Measurements from ENCODE around the gene ADSS1. TPM values are rescaled to one million over a fixed set of nuclear protein-coding genes. Genes with fewer than 3 reads are reported as not detected.

The ADSS1 gene
- total and polyA plus RNA-seq, 9 donors: 31.3 to 78.5 (median 56.9) TPM

DNA sequence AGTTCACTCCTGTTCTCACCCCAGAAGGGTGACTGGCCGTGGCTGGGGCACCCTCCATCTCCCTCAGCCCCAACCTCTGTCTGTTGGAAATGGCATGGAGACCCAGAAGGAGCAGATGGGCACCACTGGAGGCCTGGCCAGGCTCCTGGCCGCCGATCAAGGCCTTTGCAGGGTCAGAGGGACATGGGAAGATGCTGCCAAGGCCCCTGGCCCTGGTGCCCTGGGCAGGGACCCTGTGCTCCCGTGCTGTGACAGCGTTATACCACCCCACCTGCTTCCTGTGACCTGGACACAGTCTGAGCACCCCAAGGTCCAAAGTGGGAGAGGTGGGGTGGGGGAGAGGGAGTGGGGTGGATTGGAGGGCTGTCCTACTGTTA is 31.1 kb upstream of the ADSS1 start:
- peaks cover 12% of the 10 kb centered on the region for H3K36me3 ChIP-seq (ENCODE audit: control insufficient read depth, insufficient read depth, low read length)
- no peak overlapping the region for H3K4me3 ChIP-seq (ENCODE audit: low read length)

DNA sequence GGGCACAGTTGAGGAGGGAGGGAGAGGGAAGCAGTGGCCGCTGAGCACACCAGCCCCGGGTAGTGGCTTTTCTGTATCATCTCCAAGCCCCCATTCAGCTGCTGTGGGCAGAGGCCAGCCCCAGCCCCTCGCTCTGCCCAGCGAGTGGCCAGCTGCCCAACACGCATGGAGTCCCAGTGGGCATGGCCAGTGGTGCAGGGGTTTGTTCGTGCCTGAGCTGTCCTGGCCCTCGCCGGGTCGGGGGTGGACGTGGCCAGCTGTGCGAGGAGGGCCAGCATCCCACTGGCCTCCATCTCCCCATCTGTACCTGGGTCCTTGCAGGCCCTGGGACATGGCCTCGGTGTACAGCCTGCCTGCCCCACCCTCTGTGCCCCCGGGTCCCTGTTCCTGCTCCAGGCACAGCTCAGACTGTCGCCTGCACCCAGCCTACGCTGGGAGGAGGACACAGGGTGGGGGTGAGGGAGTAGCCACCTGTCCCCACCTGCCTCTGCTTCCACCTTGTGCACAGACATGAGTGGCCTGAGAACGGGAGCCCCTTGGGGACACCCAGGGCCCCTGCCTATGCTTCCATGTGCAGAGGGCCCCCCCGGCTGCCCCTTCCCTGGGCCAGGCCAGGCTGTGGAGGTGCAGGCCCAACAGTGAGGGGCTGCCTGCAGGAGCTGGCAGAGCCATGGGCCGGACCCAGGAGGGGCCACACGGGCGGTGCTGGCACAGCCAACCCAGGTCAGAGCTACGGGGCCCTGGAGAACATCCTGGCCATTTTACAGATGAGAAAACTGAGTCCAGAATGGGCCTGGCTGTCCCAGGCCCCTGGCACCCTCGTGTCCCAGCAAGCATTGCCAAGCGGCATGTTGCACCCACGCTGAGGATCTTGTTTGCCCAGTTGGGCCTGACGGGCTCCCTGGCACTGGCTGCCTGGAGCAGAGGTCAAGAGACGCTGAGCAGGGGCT is 30.3 kb upstream of the ADSS1 start:
- Histone ChIP-seq H3K27me3 (ENCODE audit: control insufficient read depth, insufficient read depth, low read length) (no peaks in the 10 kb centered on the region), H3K27ac (ENCODE audit: low read length) (peak overlapping the region; percentile 35), H3K4me3 (ENCODE audit: low read length) (no peak overlapping the region), H3K4me1 (ENCODE audit: control insufficient read depth, insufficient read depth, low read length) (peaks cover 95% of the 10 kb centered on the region), H3K9me3 (replicated peaks; ENCODE audit: control insufficient read depth, low read depth, low read length) (no peaks in the 10 kb centered on the region), H3K36me3 (ENCODE audit: control insufficient read depth, insufficient read depth, low read length) (peaks cover 12% of the 10 kb centered on the region)
- no peak for DNase-seq
- WGBS (ENCODE audit: insufficient coverage): 85% methylated on average over 21 of the region's 26 CpGs

More for the DNA sequence above, 31.1 kb upstream of the ADSS1 start:
- Histone ChIP-seq H3K27me3 (ENCODE audit: control insufficient read depth, insufficient read depth, low read length) (no peaks in the 10 kb centered on the region), H3K4me1 (ENCODE audit: control insufficient read depth, insufficient read depth, low read length) (peaks cover 95% of the 10 kb centered on the region), H3K9me3 (replicated peaks; ENCODE audit: control insufficient read depth, low read depth, low read length) (no peaks in the 10 kb centered on the region), H3K27ac (ENCODE audit: low read length) (no peak overlapping the region)
- 100% methylated on average over 2 of the region's 5 CpGs for WGBS (ENCODE audit: insufficient coverage)
- DNase-seq: no peak

DNA sequence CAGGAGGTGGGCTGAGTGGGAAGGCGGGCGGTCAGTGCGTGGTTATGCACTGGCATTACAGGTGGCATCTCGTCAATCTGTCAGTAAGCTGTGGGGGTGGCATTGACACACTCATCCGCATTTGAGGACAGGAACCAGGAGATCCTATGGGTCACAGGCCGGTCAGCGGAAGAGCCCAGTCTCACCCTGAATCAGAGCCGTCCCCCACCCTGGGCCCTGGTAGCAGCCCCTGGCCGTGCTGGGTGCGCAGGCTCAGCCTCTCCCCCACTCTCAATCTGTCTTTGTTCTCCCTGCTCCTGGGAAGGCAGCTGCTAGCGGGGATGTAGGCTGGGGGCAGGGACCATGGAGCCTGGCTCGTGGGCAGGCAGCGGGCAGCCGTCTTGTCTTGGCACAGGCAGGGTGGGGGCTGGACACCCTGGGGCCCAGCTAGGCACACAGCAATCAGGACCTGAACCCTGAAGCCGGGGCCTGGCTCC is 29.5 kb upstream of the ADSS1 start:
- Histone ChIP-seq H3K4me3 (ENCODE audit: low read length) (no peak overlapping the region), H3K27ac (ENCODE audit: low read length) (peak overlapping the region; percentile 56), H3K9me3 (replicated peaks; ENCODE audit: control insufficient read depth, low read depth, low read length) (no peaks in the 10 kb centered on the region), H3K36me3 (ENCODE audit: control insufficient read depth, insufficient read depth, low read length) (peaks cover 12% of the 10 kb centered on the region), H3K4me1 (ENCODE audit: control insufficient read depth, insufficient read depth, low read length) (peaks cover 97% of the 10 kb centered on the region), H3K27me3 (ENCODE audit: control insufficient read depth, insufficient read depth, low read length) (no peaks in the 10 kb centered on the region)
- 72% methylated on average over 12 of the region's 15 CpGs for WGBS (ENCODE audit: insufficient coverage)
- DNase-seq: no peak

DNA sequence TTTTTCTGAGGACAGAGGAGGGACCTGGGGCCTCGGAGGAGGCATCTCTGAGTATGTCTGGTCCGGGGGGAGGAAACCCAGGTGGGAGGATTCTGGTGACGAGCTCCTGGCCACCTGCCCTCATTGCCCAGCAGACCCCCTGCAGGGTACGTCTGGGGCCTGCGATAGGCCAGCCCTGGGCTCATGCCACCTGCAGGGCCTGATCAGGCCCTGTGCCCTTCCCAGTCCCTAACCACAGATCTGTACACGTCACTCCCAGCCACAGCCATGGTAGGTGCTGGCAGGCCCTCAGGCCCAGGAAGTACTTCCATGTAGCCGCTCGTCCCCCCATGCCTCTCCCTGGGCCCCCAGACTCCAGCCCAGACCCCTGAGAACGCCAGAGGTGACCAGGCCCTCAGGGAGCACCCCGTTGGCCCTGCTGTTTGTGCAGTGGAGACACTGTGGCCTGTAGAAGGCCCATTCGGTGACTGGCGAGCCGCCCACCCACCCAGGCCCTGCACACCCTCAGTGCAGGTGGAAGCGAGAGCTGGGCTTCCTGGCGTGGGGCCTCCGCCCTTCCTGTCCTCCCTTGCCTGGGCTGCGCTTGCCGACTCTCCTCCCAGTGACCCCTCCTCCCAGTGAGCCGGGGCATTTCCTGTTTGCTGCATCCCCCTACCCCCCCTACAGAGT is 28.9 kb upstream of the ADSS1 start:
- Histone ChIP-seq H3K9me3 (replicated peaks; ENCODE audit: control insufficient read depth, low read depth, low read length) (no peaks in the 10 kb centered on the region), H3K36me3 (ENCODE audit: control insufficient read depth, insufficient read depth, low read length) (peaks cover 12% of the 10 kb centered on the region), H3K27me3 (ENCODE audit: control insufficient read depth, insufficient read depth, low read length) (no peaks in the 10 kb centered on the region), H3K4me1 (ENCODE audit: control insufficient read depth, insufficient read depth, low read length) (peaks cover 100% of the 10 kb centered on the region), H3K4me3 (ENCODE audit: low read length) (no peak overlapping the region), H3K27ac (ENCODE audit: low read length) (peak overlapping the region; percentile 56)
- no peak for DNase-seq
- WGBS (ENCODE audit: insufficient coverage): 47% methylated on average over 14 of the region's 19 CpGs

DNA sequence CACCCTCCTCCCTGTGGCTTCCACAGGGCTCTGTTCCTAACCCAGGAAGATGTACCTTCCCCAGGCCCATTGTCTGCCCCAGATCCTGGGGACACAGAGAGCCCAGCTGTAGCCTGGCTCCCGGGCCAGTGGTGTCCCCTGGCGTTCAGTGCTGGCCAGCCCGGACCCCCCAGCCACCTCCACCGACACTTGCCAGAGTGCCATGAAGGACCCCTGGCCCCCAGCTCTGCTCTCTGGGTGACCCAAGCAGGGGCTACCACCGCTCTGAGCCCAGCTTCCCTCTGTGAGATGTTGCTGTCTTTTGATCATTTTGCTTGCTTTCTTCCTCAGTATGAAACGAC is 28.4 kb upstream of the ADSS1 start:
- DNase-seq: no peak
- peak overlapping the region; percentile 38 for H3K27ac ChIP-seq (ENCODE audit: low read length)
- no peaks in the 10 kb centered on the region for H3K9me3 ChIP-seq (replicated peaks; ENCODE audit: control insufficient read depth, low read depth, low read length)
- H3K27me3 ChIP-seq (ENCODE audit: control insufficient read depth, insufficient read depth, low read length): no peaks in the 10 kb centered on the region
- H3K4me1 ChIP-seq (ENCODE audit: control insufficient read depth, insufficient read depth, low read length): peaks cover 100% of the 10 kb centered on the region
- peaks cover 12% of the 10 kb centered on the region for H3K36me3 ChIP-seq (ENCODE audit: control insufficient read depth, insufficient read depth, low read length)
- WGBS (ENCODE audit: insufficient coverage): 59% methylated on average over 5 of the region's 6 CpGs
- no peak overlapping the region for H3K4me3 ChIP-seq (ENCODE audit: low read length)

DNA sequence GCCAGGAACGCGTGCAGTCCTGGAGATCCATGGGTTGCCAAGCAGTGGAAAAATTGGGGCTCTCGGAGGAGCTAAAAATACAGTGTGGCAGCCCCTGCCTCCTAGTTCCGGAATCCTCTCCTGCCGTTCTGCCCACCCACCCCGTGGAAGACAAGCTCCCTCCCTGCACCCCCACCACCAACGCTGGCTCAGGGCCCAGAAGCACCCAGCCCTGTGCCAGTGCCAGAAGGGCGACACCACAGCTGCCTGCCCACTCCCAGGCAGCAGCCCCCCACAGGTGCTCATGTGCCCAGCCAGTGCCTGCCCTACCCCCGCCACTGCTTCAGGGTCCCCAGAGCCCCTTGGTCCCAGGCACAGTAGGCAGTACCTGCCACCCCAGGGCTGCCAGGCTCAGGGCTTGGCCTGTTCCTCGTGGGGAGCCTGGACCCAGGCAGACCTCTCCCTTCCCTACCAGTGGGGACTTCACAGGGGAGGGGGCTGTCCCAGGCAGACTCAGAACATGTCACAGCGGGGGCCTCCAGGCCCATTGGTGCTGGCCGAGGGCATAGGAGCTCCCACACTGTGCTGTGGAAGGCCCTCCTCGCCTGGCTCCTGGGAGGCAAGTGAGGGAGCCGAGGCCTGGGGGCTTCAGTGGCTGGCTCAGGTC is 27.2 kb upstream of the ADSS1 start:
- H3K27ac ChIP-seq (ENCODE audit: low read length): peak overlapping the region; percentile 75
- WGBS (ENCODE audit: insufficient coverage): 79% methylated on average over 12 of the region's 14 CpGs
- H3K9me3 ChIP-seq (replicated peaks; ENCODE audit: control insufficient read depth, low read depth, low read length): no peaks in the 10 kb centered on the region
- H3K4me1 ChIP-seq (ENCODE audit: control insufficient read depth, insufficient read depth, low read length): peaks cover 96% of the 10 kb centered on the region
- no peak for DNase-seq
- H3K27me3 ChIP-seq (ENCODE audit: control insufficient read depth, insufficient read depth, low read length): no peaks in the 10 kb centered on the region
- peaks cover 21% of the 10 kb centered on the region for H3K36me3 ChIP-seq (ENCODE audit: control insufficient read depth, insufficient read depth, low read length)
- H3K4me3 ChIP-seq (ENCODE audit: low read length): no peak overlapping the region

DNA sequence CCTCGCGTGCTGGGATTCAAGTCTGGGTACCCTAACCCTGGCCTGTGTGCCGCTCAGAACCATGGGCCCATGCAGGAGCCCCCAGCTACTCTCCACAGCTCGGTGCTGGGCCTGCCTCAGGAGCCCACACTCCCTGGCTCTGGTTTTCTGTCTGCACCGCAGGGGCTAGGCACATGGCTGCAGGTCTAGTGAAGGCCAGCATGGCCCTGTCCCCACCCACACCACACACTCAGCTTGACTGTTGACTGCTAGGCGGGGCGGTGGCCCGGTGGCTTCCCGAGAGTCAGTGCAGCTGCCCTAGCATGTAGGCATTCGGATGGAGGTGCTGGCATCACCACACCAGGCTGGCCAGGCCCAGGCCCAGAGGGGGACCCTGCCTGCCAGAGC is 26.7 kb upstream of the ADSS1 start:
- 82% methylated on average over 10 of the region's 10 CpGs for WGBS (ENCODE audit: insufficient coverage)
- Histone ChIP-seq H3K27me3 (ENCODE audit: control insufficient read depth, insufficient read depth, low read length) (no peaks in the 10 kb centered on the region), H3K9me3 (replicated peaks; ENCODE audit: control insufficient read depth, low read depth, low read length) (no peaks in the 10 kb centered on the region), H3K4me1 (ENCODE audit: control insufficient read depth, insufficient read depth, low read length) (peaks cover 96% of the 10 kb centered on the region), H3K4me3 (ENCODE audit: low read length) (no peak overlapping the region), H3K27ac (ENCODE audit: low read length) (peak overlapping the region; percentile 75), H3K36me3 (ENCODE audit: control insufficient read depth, insufficient read depth, low read length) (peaks cover 24% of the 10 kb centered on the region)
- no peak for DNase-seq

DNA sequence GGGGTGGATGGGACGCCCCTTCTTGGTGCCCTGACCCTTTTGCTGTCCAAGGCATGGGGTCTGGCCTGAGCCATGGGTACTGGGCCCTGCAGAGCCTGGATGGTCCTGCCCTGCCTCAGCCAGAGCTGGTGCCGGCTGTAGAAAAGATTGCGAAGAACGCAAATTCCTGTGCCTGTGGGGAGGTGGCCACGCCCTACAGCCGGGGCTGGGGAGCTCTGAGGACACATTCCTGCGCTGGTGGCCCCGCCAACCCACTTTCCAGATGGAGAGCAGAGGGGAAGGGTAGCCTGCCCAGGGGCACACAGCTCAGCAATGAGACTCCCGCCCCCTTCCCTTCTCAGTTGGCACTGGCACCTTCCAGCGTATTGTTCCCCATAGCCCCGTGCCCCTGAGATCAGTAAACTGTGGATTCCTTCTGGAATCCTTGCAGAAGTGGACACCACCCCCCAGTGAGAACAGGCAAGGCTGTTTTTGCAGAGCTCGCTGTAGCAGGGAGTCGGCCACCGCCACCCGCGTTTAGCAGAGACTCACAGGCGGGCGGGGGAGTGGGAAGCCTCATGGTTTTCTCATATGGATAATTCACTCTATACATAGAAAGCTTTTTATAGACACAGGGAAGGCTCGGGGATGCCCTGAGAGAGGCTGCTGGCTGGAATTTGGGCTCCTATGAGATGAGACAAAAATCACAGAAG is 26.0 kb upstream of the ADSS1 start:
- Histone ChIP-seq H3K27ac (ENCODE audit: low read length) (peak overlapping the region; percentile 78), H3K4me1 (ENCODE audit: control insufficient read depth, insufficient read depth, low read length) (peaks cover 96% of the 10 kb centered on the region), H3K4me3 (ENCODE audit: low read length) (no peak overlapping the region), H3K36me3 (ENCODE audit: control insufficient read depth, insufficient read depth, low read length) (peaks cover 28% of the 10 kb centered on the region), H3K9me3 (replicated peaks; ENCODE audit: control insufficient read depth, low read depth, low read length) (no peaks in the 10 kb centered on the region), H3K27me3 (ENCODE audit: control insufficient read depth, insufficient read depth, low read length) (no peaks in the 10 kb centered on the region)
- 29% methylated on average over 6 of the region's 19 CpGs for WGBS (ENCODE audit: insufficient coverage)
- peak; percentile 67 for DNase-seq

DNA sequence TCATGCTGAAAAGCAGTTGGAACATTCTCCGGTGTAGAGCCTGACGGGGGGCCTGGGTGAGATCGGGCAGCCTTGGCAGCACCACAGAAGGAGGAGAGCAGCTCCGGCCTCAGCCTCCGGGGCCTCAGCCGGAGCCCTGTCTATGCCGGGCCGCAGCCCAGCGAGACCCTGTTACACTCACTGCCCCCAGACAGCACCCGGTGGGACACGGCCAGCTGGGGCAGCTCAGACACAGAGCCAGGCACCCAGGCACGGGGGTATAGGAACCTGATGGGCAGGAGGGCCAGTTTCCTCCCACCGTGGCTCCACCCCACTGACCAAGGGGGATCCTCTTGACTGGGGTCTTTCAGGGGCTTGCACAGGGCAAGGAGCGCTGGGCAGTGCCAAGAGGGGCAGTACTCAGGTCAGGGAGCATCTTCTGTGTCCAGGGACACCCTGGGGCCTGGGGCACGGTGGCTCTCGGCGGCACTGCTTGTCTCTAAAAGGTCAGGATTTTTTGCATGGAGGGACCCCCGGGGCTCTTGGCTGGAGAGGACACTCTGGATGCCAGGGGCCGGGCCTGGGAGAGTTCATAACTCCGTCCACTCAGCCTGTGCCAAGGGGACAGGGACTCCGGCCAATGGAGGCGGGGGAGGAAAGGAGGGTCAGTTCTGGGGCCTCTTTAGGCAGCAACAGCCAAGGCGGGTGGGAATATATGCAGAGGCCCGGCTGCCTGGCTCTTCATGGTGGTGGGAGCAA is 25.2 kb upstream of the ADSS1 start:
- Histone ChIP-seq H3K9me3 (replicated peaks; ENCODE audit: control insufficient read depth, low read depth, low read length) (no peaks in the 10 kb centered on the region), H3K4me1 (ENCODE audit: control insufficient read depth, insufficient read depth, low read length) (peaks cover 89% of the 10 kb centered on the region), H3K36me3 (ENCODE audit: control insufficient read depth, insufficient read depth, low read length) (peaks cover 37% of the 10 kb centered on the region), H3K27me3 (ENCODE audit: control insufficient read depth, insufficient read depth, low read length) (no peaks in the 10 kb centered on the region), H3K4me3 (ENCODE audit: low read length) (no peak overlapping the region), H3K27ac (ENCODE audit: low read length) (peak overlapping the region; percentile 78)
- WGBS (ENCODE audit: insufficient coverage): 39% methylated on average over 22 of the region's 24 CpGs
- peak; percentile 81 for DNase-seq
